ENCODE data around the gene NXNL2. TPM values are rescaled to one million over a fixed set of nuclear protein-coding genes. Genes with fewer than 3 reads are reported as not detected.

The NXNL2 gene
- polyA plus RNA-seq (ENCODE audit: insufficient read length in 12 of 12): under 1 TPM in 8 of 12 donors, not detected in 4; 0.18 to 0.91 (median 0.29) TPM
- long read RNA-seq, donor 1: 0 reads
- long read RNA-seq, donor 2: 0 reads
- long read RNA-seq, donor 3: 0 reads
- long read RNA-seq, donor 4: 0 reads
- long read RNA-seq, donor 5: 0 reads
- long read RNA-seq, donor 6: 0 reads
- long read RNA-seq, donor 7: 0 reads
- long read RNA-seq, donor 8: 0 reads
- long read RNA-seq, donor 9: 0 reads
- long read RNA-seq, donor 10: 0 reads
- long read RNA-seq, donor 11: 0 reads

DNA sequence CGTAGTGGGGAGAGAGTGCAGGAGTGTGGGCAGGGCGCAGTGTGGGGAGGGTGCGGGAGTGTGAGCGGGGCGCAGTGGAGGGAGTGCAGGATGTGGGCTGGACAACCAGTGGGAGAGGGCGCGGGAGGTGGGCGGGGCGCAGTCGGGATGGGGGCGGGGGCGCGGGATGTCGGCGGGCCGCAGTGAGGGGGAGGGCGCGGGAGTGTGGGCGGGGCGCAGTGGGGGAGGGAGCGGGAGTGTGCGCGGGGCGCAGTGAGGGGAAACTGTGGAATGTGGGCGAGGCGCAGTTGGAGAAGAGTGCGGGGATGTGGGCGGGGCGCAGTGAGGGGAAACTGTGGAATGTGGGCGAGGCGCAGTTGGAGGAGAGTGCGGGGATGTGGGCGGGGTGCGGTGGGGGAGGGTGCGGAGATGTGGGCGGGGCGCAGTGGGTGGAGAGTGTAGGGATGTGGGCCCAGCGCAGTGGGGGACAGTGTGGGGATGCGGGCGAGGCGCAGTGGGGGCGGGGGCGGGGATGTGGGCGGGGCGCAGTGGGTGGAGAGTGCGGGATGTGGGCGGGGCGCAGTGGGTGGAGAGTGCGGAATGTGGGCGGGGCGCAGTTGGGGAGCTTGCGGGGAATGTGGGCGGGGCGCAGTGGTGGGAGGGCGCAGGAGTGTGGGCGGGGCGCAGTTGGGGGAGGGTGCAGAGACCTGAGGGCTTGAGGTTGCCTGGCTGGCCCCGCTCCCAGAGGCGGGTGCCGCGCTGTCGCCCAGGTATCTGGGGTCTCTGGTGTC, at the start of gene NXNL2:
TSS of gene NXNL2 (plus strand) at position 723 of the 770 bp plus-strand sequence. CDS start 257 bp downstream, outside the sequence.
- peak; percentile 75 for DNase-seq

DNA sequence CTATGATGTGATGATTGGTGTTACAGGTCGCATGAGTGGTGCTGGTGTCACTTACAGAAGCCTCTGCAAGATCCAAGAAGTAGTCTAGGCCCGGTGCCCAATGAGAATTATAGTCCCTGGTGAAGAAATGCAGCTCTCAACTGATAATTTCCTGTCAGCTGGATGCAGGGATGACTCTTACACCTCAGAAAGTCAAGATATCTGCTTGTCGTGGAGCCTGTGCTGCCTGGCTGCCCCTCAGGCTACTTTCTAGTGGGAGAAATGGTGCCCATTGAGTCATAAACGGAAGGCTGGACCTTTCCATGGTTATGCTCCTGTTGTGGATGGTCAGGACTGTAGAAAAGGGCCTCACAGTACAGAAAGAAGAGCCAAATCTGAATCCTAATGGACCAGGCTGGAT, 46.8 kb upstream of the NXNL2 start:
- no peak for DNase-seq

DNA sequence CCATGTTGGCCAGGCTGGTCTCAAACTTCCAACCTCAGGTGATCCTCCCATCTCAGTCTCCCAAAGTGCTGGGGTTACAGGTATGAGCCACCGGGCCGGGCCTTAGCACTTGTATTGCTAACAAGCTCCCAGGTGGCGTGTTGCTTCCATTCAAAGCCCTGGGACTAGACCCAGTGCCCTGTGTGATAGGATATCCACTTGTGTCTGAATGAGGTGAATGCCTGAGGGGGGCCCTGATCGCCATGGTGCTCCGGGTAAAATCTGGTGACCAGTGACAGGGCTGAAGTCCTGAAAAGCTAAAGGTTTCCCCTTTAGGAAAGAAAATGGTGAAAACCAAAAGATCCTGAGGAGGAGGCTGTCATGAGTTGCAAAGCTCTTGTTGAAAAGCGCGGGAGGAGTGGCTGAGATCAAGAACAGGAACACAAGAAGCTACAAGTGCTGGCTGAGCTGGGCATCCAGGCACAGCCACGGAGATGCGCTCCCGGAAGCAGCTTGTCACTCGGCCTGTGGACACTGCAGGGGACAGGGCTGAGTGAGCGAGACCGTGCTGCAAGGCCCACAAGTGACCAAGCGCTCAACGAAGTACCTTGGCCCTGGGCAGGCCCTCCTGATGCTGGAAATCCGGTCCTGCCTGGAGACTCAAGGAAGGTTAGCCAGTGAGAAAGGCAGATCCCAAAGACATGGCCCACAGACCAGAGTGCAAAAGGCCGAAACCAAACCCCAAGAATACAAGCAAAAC, 39.8 kb upstream of the NXNL2 start:
- no peak for DNase-seq

DNA sequence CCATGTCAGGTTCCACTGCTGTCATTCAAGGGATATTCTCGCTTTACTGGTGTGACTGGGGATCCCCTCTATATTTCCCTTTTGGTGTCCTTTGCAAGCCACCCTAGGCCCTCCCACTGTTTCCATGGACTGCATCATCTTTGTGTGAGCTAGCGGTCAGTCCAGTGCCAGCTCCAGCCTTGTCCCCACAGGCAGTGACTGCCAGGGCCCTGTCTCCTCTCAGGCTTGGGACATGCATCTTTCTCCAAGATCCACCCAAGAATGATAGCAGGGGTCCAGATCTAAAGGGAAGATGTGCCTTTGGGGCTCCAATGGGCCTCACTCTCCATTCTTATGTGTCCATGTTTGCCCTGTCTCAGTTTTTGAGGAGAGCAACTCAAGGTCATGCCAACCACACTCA, 37.8 kb upstream of the NXNL2 start:
- no peak for DNase-seq

DNA sequence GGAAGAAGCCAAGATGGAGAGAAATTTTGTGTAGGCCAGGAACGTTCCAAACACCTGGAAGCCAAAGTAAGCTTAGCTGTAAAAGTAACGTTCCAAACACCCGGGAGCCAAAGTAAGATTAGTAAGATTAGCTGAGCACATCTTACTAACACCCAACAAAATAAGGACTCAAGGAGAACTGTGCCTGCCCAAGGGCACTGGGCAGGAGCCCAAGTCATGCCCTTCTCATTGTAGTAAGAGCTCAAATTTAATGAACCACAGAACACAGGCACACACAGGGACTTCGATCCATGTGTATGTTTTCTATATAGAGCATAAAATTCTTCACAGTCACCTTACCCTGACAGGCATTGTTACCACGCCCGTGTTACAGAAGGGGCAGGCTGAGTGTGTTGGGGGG, 36.1 kb upstream of the NXNL2 start:
- DNase-seq: no peak

DNA sequence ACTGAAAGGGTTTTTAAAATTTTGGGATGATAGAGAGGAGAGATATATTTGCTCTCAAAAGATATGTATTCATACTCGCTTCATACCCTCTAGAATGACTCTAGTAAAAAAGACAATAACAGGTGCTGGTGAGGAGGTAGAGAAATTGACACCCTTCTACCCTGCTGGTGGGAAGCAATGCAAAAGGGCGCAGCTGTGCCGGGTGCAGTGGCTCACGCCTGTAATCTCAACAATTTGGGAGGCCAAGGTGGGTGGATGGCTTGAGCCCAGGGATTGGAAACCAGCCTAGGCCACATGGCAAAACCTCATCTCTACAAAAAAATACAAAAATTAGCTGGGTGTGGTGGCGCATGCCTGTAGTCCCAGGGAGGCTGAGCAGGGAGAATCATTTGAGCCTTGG, 33.9 kb upstream of the NXNL2 start:
- no peak for DNase-seq

DNA sequence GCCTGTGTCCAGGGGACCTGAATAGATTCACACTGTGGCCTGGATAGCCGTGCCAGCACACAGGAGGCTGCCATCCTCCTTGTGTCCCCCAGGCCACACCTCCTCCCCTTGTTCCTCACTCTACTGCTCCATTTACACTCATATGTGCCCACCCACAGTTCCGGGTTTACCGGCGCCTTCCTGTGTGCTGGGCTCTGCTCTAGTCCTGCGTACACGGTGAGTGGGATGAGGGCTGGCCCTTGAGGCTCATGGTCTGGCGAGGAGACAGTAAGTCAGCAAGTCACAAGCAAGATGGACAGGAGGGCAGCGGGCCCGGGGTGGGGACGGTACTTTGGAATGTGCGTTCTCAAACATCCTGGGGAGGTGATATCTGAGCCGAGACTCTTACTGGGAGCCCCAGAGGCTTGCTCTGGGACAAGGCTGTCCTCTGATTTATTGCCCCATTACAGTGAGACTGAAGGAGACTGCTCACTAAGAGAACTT, 32.4 kb upstream of the NXNL2 start:
- DNase-seq: no peak

DNA sequence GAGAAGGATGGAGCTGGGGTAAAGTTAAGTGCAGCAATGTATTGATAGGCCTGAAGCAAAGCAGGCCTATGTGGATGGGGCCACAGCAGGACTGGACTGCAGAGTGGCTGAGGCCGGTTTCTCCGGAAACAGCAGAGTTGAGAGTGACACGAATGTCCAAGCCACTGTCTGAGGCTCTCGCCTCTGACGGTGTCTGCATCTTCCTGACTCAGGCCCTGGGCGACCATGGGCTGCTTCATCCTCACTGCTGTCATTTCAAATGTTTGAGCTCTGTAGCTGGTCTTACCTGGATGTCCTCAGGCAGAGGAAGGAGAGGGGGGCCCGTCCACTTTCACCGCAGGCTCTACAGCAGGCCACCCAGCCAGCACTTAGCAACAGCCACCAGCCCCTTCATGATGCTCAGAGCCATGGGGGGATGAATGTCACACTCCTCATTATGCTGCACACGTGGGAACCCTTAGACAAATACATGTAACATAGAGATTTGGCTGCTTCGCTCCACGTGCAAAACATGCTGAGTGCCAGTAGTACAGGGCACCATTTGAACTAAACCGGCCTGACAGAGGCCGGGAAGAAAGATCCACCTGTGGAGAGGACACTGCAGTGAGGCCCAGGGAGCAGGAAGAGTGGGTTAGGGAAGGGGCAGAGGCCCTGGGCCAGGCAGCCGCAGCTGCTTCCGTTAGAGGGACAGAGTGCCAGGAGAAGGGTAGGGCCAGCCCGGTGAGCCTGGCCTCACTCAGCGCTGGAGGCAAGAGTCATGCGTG, 31.7 kb upstream of the NXNL2 start:
- no peak for DNase-seq

DNA sequence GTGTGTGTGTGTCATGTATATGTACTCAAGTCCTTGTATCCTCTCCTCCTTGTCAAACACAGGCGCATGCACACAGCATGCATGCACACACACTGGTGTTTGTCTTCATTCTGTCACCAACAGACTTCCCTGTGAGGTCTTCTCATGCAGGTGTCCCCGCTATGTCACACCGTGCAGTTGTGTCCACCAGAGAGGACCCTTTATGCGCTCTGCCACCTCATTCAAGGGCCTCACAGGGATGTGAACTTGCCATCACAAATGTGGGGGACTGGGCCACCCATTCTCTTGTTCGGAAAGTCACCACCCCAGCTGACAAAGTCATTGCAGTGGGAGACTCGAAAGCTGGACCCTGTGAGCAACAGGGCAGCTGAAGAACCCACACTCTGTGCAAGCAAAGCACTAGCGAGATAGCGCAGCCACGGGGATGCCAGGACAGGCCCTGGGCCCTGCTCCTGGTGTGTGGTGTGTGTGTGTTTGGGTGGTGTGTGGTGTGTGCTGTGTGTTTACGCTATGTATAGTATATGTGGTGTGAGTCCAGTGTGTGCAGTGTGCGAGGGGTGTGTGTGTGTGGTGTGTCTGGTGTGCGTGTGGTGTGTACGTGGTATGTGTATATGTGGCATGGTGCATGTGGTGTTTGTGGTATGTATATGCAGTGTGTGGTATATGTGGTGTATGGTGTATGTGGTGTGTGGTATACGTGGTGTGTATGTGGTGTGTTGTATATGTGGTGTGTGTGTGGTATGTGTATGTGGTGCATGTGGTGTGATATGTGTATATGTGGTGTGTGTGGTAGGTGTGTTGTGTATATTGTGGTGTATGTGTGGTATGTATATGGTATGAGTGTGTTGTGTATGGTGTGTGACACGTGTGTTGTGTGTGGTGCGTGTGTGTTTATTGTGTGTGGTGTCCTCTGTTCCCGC, 30.9 kb upstream of the NXNL2 start:
- DNase-seq: no peak

DNA sequence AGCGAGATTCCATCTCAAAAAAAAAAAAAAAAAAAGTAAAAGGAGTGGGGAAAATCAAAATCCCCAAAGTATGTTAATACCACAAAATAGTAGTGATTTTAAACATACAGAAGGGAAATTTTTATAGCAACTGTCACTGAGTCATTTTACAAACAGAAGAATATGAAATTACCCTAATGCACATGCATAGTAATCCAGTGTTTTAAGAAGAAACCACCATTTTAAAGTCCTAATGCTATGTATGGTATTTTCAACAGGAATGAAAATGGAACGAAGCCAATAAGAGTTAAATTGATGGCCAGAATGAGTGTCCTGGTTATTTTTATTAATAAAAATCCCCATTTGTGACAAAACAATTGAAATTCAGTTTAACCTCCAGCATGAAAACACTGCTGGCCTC, 26.7 kb upstream of the NXNL2 start:
- DNase-seq: no peak

DNA sequence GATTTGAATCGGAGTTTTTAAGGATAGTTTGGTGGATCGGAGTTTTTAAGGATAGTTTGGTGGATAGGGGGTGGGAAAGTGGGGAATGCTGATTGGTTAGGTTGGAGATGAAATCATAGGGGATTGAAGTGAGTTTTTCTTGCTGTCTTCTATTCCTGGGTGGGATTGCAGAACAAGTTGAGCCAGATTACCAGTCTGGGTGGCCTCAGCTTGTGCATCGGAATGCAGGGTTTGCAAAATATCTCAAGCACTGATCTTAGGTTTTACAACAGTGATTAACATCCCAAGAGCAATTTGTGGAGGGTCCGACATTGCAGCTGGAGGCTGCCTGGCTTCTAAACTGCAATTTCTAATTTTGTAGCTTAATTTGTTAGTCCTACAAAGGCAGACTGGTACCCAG, 23.1 kb upstream of the NXNL2 start:
- no peak for DNase-seq

DNA sequence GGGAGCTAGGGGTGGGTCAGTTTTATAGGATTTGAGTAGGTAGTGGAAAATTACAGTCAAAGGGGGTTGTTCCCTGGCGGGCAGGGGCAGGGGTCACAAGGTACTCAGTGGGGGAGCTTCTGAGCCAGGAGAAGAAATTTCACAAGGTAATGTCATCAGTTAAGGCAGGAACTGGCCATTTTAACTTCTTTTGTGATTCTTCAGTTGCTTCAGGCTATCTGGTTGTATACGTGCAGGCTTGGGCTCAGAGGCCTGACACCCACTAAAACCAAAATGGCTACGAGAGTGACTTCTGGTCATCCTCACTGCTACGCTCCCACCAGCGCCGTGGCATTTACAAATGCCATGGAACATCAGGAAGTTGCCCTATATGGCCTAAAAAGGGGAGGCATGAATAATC, 20.7 kb upstream of the NXNL2 start:
- DNase-seq: no peak

DNA sequence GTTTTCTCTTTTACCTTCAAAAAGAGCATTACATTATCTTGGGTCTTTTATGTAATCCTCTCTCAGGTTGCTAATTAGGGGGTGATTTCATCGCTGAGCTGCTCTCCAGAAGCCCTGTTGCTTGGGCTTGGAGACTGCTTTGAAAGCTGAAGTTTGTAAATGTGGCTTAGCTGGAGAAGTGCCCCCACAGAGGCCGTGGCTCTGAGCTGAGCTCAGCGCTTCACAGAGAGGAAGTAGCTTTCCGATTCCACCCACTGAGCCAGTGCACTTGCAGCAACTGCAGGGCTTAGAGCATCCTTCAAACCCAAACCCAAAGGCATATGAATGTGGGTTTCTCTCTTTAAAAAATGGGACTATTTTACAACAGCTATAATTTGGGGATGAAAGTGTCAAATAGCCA, 13.7 kb upstream of the NXNL2 start:
- no peak for DNase-seq

DNA sequence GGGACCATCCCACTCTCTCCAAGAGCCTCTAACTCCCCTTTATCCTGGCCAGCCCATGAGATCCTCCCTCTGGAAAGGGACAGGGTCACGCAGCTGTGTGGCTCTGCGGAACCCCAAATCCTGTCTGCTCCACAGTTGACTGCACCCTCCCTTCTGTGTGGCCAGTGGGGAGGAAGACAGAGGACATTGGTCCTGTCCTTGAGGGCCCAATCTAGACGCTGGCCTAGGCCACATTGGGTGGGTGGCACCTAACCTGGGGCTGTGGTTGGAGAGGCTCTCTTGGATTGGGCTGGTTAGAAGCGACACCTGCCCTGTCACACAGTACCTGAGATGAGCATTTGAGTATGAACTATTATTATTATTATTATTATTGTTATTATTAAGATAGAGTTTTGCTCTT, 12.6 kb upstream of the NXNL2 start:
- no peak for DNase-seq

DNA sequence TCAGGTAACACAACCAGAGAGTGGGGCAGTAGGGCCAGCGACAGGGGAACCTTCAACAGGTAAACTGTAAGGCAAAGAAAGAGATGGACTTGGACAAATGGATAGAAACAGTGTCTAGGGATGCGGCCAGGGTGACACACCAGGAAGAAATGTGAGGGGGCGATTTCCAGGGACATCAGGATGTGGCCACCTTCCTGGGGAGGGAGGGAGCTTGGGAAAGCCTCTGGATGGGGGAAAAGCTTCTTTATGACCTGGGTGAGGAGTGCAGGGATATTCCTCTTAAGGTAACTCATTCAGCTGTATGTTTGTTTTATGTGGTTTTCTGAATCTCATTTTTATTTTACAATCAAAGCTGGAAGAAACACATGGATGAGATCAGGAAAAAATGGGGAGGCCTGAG, 11.9 kb upstream of the NXNL2 start:
- DNase-seq: no peak

DNA sequence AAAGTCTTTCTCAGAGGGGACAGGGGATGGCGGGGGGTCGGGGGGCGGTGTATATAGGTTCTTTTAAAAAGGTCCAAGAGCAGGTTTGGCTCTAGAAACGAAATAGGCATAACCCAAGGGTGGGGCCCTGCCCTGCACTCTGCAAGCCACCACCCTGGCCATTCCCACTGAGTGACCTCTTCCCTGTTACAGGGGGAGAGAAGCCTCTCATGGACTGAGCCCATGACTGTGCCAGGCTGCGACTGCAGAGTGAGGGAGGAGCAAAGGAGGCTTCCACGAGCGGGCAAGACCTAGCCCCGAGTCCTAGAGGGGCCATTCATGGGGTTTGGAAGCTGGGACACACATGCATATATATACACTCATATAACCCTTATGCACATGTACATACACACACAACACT, 10.1 kb upstream of the NXNL2 start:
- DNase-seq: no peak

DNA sequence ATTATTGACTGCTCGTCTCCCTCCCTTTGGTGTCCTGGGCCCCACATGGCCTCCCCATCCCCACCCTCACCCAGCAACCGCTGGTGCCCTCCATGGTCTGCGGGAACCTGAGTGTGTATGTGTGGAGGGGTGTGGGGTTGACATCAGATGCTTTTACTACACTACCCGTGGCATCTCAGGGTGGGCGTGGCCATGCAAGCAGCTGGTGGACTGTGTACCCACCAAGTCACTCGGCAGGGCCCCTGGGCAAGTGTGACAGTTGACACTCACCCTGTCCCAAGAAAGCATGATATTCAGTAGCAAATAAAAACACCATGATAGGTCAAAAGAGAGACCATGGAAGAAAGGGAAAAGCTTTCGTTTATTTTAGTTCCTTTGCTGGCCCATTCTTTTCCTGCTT, 7.4 kb upstream of the NXNL2 start:
- no peak for DNase-seq

DNA sequence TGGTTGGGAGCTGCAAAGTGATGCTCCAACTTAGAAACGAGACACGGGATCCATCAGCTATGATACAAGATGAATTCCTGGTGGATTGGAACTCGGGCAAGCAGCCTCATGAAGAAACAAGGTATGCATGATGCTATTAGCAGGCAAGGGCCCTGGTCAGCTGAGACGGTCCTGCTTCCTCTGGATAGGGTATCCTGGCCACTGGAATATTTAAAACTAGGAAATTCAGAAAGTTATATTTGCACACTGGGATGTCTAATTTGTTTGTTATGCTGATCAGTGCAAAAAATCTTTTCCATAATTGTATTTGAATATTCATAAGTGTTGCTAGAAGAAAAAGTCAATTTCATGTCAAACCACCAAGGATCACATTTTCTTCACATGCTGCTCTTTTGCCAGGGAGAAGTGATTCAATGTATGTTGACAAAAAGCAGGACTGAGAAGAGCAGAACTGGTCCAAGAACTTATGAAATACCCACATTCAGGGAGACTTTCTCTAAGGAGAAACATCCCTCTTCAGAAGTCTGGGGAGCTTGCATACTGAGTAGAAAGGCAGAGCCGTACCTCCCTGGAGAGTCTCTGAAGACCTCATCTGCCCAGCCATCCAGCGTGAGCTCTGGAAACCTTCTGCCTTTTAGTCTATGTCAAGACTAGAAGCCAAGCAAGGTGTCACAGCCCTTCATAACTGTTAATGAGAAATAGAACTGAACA, 6.7 kb upstream of the NXNL2 start:
- no peak for DNase-seq

DNA sequence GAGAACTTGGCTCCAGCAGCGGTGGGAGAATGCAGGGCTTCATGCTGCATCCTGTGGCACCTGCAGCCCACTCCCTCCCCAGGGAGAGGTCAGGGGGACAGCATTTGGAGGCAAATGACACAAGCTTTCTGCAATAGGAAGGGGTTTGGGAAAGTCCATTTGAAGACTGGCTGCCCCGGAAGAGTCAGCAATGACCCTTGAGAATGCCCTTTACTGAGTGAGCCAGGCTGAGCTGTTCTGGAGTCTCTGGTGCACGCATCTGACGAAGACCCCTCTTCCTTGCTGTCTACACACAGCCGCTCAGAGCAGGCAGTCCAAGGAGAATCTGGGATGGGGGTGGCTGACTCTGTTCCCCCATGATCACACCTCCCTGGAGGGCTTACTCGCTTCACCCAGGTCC, 5.5 kb upstream of the NXNL2 start:
- DNase-seq: no peak

DNA sequence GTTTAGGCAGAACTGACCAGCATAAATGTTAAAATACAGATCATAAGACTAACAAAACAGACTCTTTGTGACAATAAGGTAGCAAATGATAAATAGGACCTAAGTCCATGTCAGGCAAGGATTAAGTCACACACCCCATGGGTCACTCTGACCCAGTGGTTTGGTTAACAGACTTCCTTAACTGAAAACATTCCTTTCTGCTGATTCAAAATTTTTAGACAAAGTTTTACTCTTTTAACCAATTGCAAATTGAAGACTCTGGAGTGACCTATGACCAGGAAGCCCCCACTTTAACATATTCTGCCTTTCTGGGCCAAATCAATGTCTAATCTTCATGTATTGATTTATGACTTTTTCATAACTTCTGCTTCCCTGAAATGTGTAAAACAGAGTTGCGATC, 4.9 kb upstream of the NXNL2 start:
- DNase-seq: no peak

Measured in muscle of arm (tissue), 14 donors.